Type B pancreatic cell (in vitro differentiated cells): ENCODE data around the gene GNPAT. TPM values are rescaled to one million over a fixed set of nuclear protein-coding genes. Genes with fewer than 3 reads are reported as not detected.

Experiments
- DNase-seq: peaks from one replicate; pipeline ENCODE4 v3.0.0; 2021; ENCODE audit warnings: mixed read lengths; ENCODE audit not compliant: unreplicated experiment; ENCODE audit errors: extremely low spot score
- H3K27ac Mint-ChIP-seq: 2 replicates; pipeline ENCODE4 v1.8.0; 2021; ENCODE audit warnings: mild to moderate bottlenecking, mixed read lengths
- H3K27me3 Mint-ChIP-seq: 2 replicates; pipeline ENCODE4 v1.8.0; 2021; ENCODE audit warnings: mixed read lengths
- H3K36me3 Mint-ChIP-seq: 2 replicates; pipeline ENCODE4 v1.8.0; 2021; ENCODE audit warnings: mixed read lengths
- H3K4me1 Mint-ChIP-seq: one replicate; pipeline ENCODE4 v1.8.0; 2021; ENCODE audit warnings: mixed read lengths; ENCODE audit not compliant: unreplicated experiment
- H3K4me3 Mint-ChIP-seq: 2 replicates; pipeline ENCODE4 v1.8.0; 2021; ENCODE audit warnings: mild to moderate bottlenecking, mixed read lengths
- H3K9me3 Mint-ChIP-seq: 2 replicates; pipeline ENCODE4 v1.8.0; 2021; ENCODE audit warnings: mixed read lengths
- CTCF ChIP-seq: fragments of 200-600 bp; sonication (generic); conservative IDR thresholded peaks from 2 replicates; pipeline ENCODE4 v1.5.0; 2021; ENCODE audit warnings: antibody characterized with exemption, mild to moderate bottlenecking
- total RNA-seq: library from RNA; stranded (reverse); gene quantifications from 2 replicates; pipeline ENCODE4 v1.2.1, GENCODE V29; 2021; ENCODE audit warnings: low replicate concordance

GNPAT gene
- total RNA-seq, 1 donor from 2014 or later = 54.3 TPM

- no peak for TF ChIP-seq CTCF
Measured at GRCh38 chr1:231274119-231274825, 33.3 kb downstream of the GNPAT start.

GRCh38 chr1:231278100-231278790 lies 37.2 kb downstream of the GNPAT start:
- no peak for TF ChIP-seq CTCF

More at GRCh38 chr1:231274119-231274825, 33.3 kb downstream of the GNPAT start:
- Mint-ChIP-seq H3K36me3 (peaks cover 50% of the 10 kb centered on the region), H3K9me3 (no peaks in the 10 kb centered on the region), H3K4me1 (peaks cover 4% of the 10 kb centered on the region), H3K27ac (peak overlapping the region; percentile 32), H3K4me3 (no peak overlapping the region), H3K27me3 (no peaks in the 10 kb centered on the region)
- DNase-seq = no peak

GRCh38 chr1:231279081-231279480 lies 38.1 kb downstream of the GNPAT start:
- TF ChIP-seq CTCF = no peak
- H3K27me3 Mint-ChIP-seq = no peaks in the 10 kb centered on the region
- H3K4me1 Mint-ChIP-seq = no peaks in the 10 kb centered on the region
- H3K27ac Mint-ChIP-seq = no peak overlapping the region
- peaks cover 21% of the 10 kb centered on the region for H3K36me3 Mint-ChIP-seq
- no peak for DNase-seq
- no peaks in the 10 kb centered on the region for H3K9me3 Mint-ChIP-seq
- no peak overlapping the region for H3K4me3 Mint-ChIP-seq

More at GRCh38 chr1:231278100-231278790, 37.2 kb downstream of the GNPAT start:
- Mint-ChIP-seq H3K27ac (no peak overlapping the region), H3K4me3 (no peak overlapping the region), H3K4me1 (no peaks in the 10 kb centered on the region), H3K9me3 (no peaks in the 10 kb centered on the region), H3K36me3 (peaks cover 24% of the 10 kb centered on the region), H3K27me3 (no peaks in the 10 kb centered on the region)
- DNase-seq = no peak

GRCh38 chr1:231279683-231280082 lies 38.7 kb downstream of the GNPAT start:
- no peak for TF ChIP-seq CTCF
- no peaks in the 10 kb centered on the region for H3K27me3 Mint-ChIP-seq
- DNase-seq = no peak
- H3K4me3 Mint-ChIP-seq = no peak overlapping the region
- H3K27ac Mint-ChIP-seq = no peak overlapping the region
- no peaks in the 10 kb centered on the region for H3K9me3 Mint-ChIP-seq
- H3K36me3 Mint-ChIP-seq = peaks cover 16% of the 10 kb centered on the region
- no peaks in the 10 kb centered on the region for H3K4me1 Mint-ChIP-seq

- DNase-seq = no peak
- TF ChIP-seq CTCF = no peak
- Mint-ChIP-seq H3K4me1 (no peaks in the 10 kb centered on the region), H3K9me3 (no peaks in the 10 kb centered on the region), H3K4me3 (no peak overlapping the region), H3K36me3 (no peaks in the 10 kb centered on the region), H3K27ac (no peak overlapping the region), H3K27me3 (no peaks in the 10 kb centered on the region)
Measured at GRCh38 chr1:231284441-231284840, 43.4 kb downstream of the GNPAT start.
